ENCODE measurements around the gene TPST1. TPM values are rescaled to one million over a fixed set of nuclear protein-coding genes. Genes with fewer than 3 reads are reported as not detected.

TPST1 gene
- polyA plus RNA-seq, 1 donor (not counting 4 experiments of a cell fraction or from before 2014, with no cell fraction given) = 48.5 TPM

DNA sequence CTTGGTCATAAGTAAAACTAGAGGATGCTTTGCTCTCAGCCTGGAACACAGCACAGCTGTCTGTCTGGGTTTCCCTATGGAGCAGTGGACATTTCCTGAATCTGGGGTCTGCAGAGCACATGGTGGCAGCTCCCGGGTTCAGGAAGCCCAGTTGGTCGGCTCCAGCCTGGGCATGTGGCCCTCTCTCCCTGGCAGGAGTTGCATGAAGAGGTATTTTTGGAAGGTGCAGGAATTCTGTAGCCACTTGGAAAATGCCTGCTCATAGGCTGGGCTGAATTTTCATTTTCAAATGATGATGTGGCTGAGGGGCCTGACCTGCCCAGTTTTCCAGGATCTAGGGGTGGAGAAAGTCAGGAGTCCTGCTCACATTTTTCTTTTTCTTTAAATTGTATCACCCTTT, 6.7 kb upstream of the TPST1 start:
- no peak overlapping the region for H3K27ac ChIP-seq (ENCODE audit: control insufficient read depth, insufficient read depth, low read length)
- no peaks in the 10 kb centered on the region for H4K20me1 ChIP-seq (ENCODE audit: control insufficient read depth, extremely low read depth, insufficient read depth, low read length)
- H3K9me1 ChIP-seq (ENCODE audit: control insufficient read depth, extremely low read depth, insufficient read depth, low read length) = no peaks in the 10 kb centered on the region
- TF ChIP-seq, protein P1, sequence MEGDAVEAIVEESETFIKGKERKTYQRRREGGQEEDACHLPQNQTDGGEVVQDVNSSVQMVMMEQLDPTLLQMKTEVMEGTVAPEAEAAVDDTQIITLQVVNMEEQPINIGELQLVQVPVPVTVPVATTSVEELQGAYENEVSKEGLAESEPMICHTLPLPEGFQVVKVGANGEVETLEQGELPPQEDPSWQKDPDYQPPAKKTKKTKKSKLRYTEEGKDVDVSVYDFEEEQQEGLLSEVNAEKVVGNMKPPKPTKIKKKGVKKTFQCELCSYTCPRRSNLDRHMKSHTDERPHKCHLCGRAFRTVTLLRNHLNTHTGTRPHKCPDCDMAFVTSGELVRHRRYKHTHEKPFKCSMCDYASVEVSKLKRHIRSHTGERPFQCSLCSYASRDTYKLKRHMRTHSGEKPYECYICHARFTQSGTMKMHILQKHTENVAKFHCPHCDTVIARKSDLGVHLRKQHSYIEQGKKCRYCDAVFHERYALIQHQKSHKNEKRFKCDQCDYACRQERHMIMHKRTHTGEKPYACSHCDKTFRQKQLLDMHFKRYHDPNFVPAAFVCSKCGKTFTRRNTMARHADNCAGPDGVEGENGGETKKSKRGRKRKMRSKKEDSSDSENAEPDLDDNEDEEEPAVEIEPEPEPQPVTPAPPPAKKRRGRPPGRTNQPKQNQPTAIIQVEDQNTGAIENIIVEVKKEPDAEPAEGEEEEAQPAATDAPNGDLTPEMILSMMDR (optimal IDR thresholded peaks at IDR 0.05 in 1 of 3, IDR thresholded peaks at IDR 0.05 in 1 of 3, conservative IDR thresholded peaks at IDR 0.05 in 1 of 3; ENCODE audit: extremely low read depth in 1 of 3, insufficient read depth in 2 of 3, low read length in 3 of 3) = no peak
- TF ChIP-seq EZH2 (IDR thresholded peaks at IDR 0.05; ENCODE audit: low read length) = no peak
- H3K79me2 ChIP-seq (ENCODE audit: control insufficient read depth, insufficient read depth, low read length) = no peaks in the 10 kb centered on the region
- DNase-seq (ENCODE audit: low read depth, low spot score) = no peak
- no peak for FAIRE-seq
- no peaks in the 10 kb centered on the region for H3K9me3 ChIP-seq (ENCODE audit: control insufficient read depth, low read depth, low read length)
- H3K4me2 ChIP-seq (ENCODE audit: control insufficient read depth, extremely low read depth, insufficient read depth, low read depth, low read length) = no peak overlapping the region
- no peaks in the 10 kb centered on the region for H3K27me3 ChIP-seq (ENCODE audit: control insufficient read depth, extremely low read depth, insufficient read depth, low read length)
- dilution Hi-C loops (cut with MboI; ENCODE audit: extremely low pct_ligation_motif_present, low sequenced_read_pairs) = no loop called here
- no peaks in the 10 kb centered on the region for H3K36me3 ChIP-seq (ENCODE audit: control insufficient read depth in 2 of 2, extremely low read depth in 1 of 2, insufficient read depth in 2 of 2, low read length in 2 of 2)
- no peak overlapping the region for H2AFZ ChIP-seq (ENCODE audit: control insufficient read depth, low read length)
- H3K4me1 ChIP-seq (ENCODE audit: control insufficient read depth, extremely low read depth, insufficient read depth, low read length) = no peaks in the 10 kb centered on the region
- no peak overlapping the region for H3K4me3 ChIP-seq (ENCODE audit: control insufficient read depth in 2 of 3, extremely low read depth in 1 of 3, insufficient read depth in 2 of 3, low read depth in 1 of 3, low read length in 3 of 3)
- no peak overlapping the region for H3K9ac ChIP-seq (ENCODE audit: control insufficient read depth, extremely low read depth, insufficient read depth, low read length)

DNA sequence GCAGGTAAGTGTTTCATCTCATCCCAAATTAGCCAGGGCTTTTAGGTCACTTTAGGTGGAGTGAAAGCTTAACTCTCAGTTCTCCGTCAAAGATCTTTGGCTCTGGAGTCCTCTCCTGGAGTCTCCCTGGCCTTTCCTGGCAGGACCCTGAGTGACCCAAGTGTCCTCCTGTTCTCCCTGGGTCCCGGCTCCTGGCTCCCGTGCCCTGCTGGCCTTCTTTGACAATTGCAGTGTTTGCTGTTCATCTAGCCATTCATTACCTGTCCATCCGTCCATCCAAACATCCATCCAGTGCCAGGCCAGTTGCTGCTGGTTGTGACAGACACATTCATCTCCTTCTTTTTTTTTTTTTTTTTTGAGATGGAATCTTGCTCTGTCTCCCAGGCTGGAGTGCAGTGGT, 6.2 kb upstream of the TPST1 start:
- Histone ChIP-seq H2AFZ (ENCODE audit: control insufficient read depth, low read length) (no peak overlapping the region), H3K4me2 (ENCODE audit: control insufficient read depth, extremely low read depth, insufficient read depth, low read depth, low read length) (no peak overlapping the region), H3K4me1 (ENCODE audit: control insufficient read depth, extremely low read depth, insufficient read depth, low read length) (no peaks in the 10 kb centered on the region), H3K79me2 (ENCODE audit: control insufficient read depth, insufficient read depth, low read length) (no peaks in the 10 kb centered on the region), H3K9me1 (ENCODE audit: control insufficient read depth, extremely low read depth, insufficient read depth, low read length) (no peaks in the 10 kb centered on the region), H3K4me3 (ENCODE audit: control insufficient read depth in 2 of 3, extremely low read depth in 1 of 3, insufficient read depth in 2 of 3, low read depth in 1 of 3, low read length in 3 of 3) (no peak overlapping the region), H3K27ac (ENCODE audit: control insufficient read depth, insufficient read depth, low read length) (no peak overlapping the region), H3K9me3 (ENCODE audit: control insufficient read depth, low read depth, low read length) (no peaks in the 10 kb centered on the region), H3K36me3 (ENCODE audit: control insufficient read depth in 2 of 2, extremely low read depth in 1 of 2, insufficient read depth in 2 of 2, low read length in 2 of 2) (no peaks in the 10 kb centered on the region), H3K9ac (ENCODE audit: control insufficient read depth, extremely low read depth, insufficient read depth, low read length) (no peak overlapping the region), H4K20me1 (ENCODE audit: control insufficient read depth, extremely low read depth, insufficient read depth, low read length) (no peaks in the 10 kb centered on the region), H3K27me3 (ENCODE audit: control insufficient read depth, extremely low read depth, insufficient read depth, low read length) (no peaks in the 10 kb centered on the region)
- dilution Hi-C loops (cut with MboI; ENCODE audit: extremely low pct_ligation_motif_present, low sequenced_read_pairs) = no loop called here
- FAIRE-seq (no peak), DNase-seq (ENCODE audit: low read depth, low spot score) (no peak)
- TF ChIP-seq, protein P1 (optimal IDR thresholded peaks at IDR 0.05 in 1 of 3, IDR thresholded peaks at IDR 0.05 in 1 of 3, conservative IDR thresholded peaks at IDR 0.05 in 1 of 3; ENCODE audit: extremely low read depth in 1 of 3, insufficient read depth in 2 of 3, low read length in 3 of 3) = no peak
- no peak for TF ChIP-seq EZH2 (IDR thresholded peaks at IDR 0.05; ENCODE audit: low read length)

Data from keratinocyte (primary cell).